Measurements from ENCODE around the gene RABEPK.
A peak's percentile ranks its signal among the peaks of the same experiment; 100 is the strongest.
"Not testable (repeated sequence)": the region's sequence is repeated elsewhere in the genome, so short reads cannot be mapped to it uniquely, and the experiment has no call there.

RABEPK gene

DNA sequence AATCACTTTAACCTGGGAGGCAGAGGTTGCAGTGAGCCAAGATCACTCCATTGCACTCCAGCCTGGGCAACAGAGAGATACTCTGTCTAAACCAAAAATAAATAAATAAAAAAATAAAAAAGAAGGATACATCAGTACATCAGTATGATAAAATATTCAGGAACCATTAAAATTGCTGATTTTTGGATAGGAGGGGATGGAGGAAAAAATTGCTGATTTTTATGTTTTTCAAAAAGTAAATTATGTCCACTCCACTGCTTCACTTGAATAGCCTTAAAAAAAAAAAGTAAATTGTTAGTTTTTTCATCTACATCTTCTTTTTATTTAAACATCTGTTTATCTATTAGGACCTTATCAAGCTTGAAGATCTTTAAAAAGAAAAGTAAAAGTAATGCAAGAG lies 53.9 kb downstream of the RABEPK start:
- no peak for DNase-seq

- DNase-seq, result no peak
These were observed 55.5 kb downstream of the RABEPK start for GRCh38 chr9:125255781-125256391.

DNA sequence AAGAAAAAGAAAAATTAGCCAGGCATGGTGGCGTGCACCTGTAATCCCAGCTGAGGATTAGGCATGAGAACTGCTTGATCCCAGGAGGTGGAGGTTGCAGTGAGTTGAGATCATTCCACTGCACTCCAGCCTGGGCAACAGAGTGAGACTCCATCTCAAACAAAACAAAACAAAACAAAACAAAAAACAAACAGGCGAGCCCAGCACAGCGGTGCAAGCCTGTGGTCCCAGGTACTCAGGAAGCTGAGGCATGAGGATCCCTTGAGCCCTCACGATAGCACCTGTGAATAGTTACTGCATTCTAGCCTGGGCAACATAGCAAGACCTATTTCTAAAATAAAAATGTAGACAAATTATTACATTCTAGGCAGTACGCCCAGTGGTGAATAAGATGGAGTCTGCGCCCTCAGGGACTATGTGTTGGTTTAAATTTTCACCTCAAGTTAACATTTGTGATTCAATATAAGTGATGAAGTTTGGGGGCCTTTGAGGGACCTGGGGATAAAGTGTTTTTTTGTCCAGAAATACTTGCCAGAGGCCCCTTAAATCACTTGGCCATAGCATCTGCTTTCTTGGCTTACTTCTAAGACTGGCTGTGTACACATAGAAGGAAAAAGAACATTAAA lies 57.9 kb downstream of the RABEPK start:
- no peak for DNase-seq

- peak in 1 of 14 donors; percentile 8 for DNase-seq
These were observed 58.6 kb downstream of the RABEPK start for GRCh38 chr9:125258832-125259534.

GRCh38 chr9:125260561-125260960 lies 60.2 kb downstream of the RABEPK start:
- peak in 1 of 14 donors; percentile 81 for DNase-seq

DNA sequence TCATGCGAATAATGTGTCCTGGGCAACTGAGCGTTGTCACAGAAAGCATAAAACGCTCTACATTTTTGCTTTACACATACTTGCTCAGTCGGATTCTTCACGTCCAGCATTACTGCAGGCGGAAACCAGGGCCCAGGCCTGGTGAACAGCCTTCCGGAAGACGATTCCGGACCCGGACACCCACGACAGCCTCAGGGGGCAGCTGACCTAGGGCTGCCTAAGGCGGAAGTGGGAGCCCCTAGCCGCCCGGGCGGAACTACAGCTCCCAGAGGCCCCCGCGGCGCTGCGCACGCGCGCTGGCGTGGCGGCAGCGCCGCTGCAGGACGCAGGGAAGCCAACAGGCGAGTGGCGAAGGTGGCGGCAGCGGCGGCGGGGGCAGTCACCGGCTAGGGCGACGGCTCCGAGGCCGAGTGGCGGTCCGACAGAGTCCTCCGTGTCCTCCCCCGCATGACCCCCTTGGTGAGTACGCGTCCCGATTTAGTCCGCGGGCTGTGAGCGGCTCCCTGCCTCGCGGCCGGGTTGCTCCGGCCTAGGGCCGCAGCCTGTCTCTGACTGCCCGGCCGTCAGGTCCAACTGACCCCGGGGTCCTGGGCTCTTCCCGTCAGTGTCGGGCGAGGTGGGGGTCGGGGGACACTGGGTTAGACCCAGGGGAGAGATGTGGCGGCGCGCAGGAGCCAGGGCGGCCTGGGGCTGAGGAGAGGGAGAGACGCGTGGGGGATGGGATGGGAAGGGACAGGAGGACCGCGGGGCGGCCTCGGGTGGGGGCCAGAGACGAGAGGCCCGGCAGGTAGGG lies 61.4 kb downstream of the RABEPK start, which contains the start of gene GAPVD1:
Gene GAPVD1, plus strand, starts transcription at position 326 of the 793 bp plus-strand sequence. CDS start 37,096 bp downstream, outside the sequence.
- peak; percentile 48 to 95 (median 79) for DNase-seq

DNA sequence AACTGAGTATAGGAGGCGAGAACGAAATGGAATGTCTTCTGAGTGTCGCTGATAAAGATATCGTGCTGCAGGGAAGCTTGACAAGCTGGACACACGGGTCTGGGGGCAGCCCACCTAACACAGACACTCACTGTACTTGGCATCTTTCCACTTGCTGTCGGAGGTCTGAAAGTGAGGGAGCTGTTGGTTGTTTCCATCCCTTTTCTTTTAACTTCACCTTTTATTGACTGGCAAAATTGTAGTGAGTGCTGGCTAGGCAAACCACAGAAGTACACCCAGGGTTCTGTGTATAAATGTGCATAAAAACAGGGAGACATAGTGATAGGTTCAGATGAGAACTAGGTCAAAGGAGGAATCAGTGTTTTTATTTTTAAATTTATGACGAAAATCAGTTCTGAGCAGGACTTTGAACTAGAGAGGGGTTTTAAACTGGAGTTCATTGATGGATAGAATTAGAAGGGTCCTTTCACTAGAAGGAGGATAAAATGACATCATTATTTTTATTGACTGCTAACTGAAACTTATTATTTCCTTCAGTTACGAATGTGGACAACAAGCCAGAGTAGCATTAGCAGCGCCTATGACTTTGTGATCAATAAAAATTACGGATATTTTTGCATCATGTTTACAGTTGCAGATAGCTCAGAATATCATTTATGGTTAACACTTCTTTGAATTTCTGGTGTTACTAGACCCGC lies 62.1 kb downstream of the RABEPK start:
- no peak for DNase-seq

DNA sequence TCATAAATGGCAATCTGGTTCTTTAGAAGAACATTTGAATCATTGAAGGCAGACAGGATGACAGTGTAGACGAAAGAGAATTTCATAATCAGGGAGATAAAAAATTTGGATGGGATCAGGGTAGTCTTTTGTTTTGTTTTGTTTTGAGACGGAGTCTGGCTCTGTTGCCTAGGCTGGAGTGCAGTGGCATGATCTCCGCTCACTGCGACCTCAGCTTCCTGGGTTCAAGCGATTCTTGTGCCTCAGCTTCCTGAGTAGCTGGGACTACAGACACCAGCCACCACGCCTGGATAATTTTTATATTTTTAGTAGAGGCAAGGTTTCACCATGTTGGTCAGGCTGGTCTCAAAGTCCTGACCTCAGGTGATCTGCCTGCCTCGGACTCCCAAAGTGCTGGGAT lies 63.7 kb downstream of the RABEPK start:
- DNase-seq, result not testable (repeated sequence)

DNA sequence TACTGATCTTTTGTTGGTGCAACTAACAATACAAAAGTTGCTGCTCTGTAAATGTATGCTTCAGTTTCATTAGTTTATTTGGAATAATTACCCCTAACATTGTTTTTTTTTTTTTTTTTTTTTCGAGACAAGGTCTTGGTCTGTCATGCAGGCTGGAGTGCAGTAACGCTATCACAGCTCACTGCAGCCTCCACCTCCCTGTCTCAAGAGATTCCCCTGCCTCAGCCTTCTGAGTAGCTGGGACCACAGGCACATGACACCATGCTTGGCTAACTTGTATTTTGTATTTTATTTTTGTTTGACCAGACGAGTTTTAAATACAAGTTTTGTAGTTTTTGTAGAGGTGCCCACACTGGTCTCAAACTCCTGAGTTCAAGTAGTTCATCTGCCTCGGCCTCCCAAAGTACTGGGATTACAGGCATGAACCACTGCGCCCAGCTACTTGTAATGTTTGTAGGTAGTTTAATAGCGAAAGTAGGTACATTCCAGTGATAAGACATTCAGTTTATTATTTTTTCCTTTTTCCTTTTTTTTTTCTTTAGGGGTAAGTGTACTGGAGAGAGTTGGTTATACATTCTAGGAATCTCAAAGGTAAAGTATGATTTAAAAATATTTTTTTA lies 68.2 kb downstream of the RABEPK start:
- DNase-seq, result no peak

GRCh38 chr9:125269014-125269397 lies 68.7 kb downstream of the RABEPK start:
- no peak for DNase-seq

GRCh38 chr9:125271081-125271480 lies 70.7 kb downstream of the RABEPK start:
- no peak for DNase-seq

DNA sequence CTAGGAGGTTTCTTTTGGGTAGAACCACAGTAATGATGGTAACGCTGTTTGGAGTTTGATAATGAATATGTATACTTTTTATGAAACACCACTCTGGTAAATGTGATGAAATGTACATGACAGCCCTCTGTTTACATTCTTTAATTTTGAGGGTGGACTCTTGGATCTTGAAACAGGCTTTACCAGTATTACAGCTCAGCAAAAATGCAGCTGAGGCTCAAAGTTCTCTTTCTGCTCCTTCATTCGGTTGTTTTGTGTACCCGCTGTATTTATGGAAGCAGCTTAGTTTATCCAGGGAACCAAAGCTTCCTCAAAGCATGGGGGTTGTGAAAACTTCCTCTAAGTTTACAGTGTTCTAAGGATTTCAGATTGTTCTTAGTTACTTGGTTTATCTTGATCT lies 72.4 kb downstream of the RABEPK start:
- DNase-seq, result no peak

GRCh38 chr9:125276771-125277170 lies 76.4 kb downstream of the RABEPK start:
- DNase-seq, result no peak

GRCh38 chr9:125277411-125277810 lies 77.1 kb downstream of the RABEPK start:
- DNase-seq, result no peak

DNA sequence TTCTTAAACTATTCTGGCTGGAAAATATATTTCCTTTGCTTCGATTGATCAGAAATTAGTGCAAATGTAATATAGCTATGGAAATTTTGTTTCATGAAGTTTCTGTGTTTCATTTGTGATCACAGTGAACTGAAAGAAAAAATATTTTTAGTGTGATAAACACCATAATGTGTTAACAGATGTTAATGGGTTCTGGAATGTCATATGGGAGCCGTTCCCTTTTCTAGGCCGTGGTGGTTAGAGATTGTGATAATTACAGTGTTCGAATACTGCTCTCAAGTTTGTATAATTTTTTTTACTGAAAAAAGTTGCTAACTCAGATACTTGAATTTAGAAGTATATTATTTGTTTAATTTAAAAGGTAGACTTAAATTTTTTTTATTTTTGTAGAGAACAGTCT lies 80.6 kb downstream of the RABEPK start:
- no peak for DNase-seq
